HepG2 (cell line): Measurements from ENCODE around the gene EPB41L2. TPM values are rescaled to one million over a fixed set of nuclear protein-coding genes. Genes with fewer than 3 reads are reported as not detected.

Source experiments
- ATAC-seq: fragments of 200-7000 bp; cut with Tn5 transposase; 3 replicates; pipeline ENCODE4 v1.9.1; 2020; ENCODE audit warnings: mild to moderate bottlenecking, moderate library complexity
- BruUV-seq: library from RNA; stranded (reverse); fragments of 400-500 nt; replicated peaks from 2 replicates; lab custom pipeline; 2021; lab: Mats Ljungman, UMichigan
- CTCF ChIA-PET: fragments of 300-600 bp; formaldehyde crosslinking; extraction: SDS; loops from one replicate; lab custom pipeline; 2021; ENCODE audit warnings: low total read pairs, inconsistent platforms, low intra/inter-chr PET ratio; lab: Yijun Ruan, JAX
- POLR2A ChIA-PET: fragments of 350-600 bp; sonication (Branson Sonifier 250); formaldehyde crosslinking; loops from one replicate; lab custom pipeline; 2020; ENCODE audit warnings: antibody characterized with exemption, inconsistent platforms; lab: Yijun Ruan, JAX
- DNase-seq: peaks from one replicate; pipeline ENCODE4 v3.0.0-alpha.2; 2015; ENCODE audit warnings: low spot score
- FAIRE-seq: peaks from 3 replicates; lab custom pipeline; 2011; peaks lifted over from hg19 to GRCh38; lab: Jason Lieb, UNC
- H2AFZ ChIP-seq: one replicate; pipeline ENCODE4 v1.6.1; 2011; ENCODE audit warnings: low read length, inconsistent platforms
- H3K27ac ChIP-seq: fragments of 300-600 bp; 3 replicates; pipeline ENCODE4 v1.8.0; 2011; ENCODE audit warnings: mixed run types, mild to moderate bottlenecking, mixed read lengths, low read length, inconsistent platforms; ENCODE audit not compliant: insufficient read depth; ENCODE audit errors: extremely low read length
- H3K27me3 ChIP-seq, 2 experiments: fragments of 200-600 bp in 1 of 2; 2 replicates in 1 of 2; 3 replicates in 1 of 2; pipeline versions ENCODE4 v1.6.0 to v1.8.0; 2011; ENCODE audit warnings: low read length in 2 of 2, mild to moderate bottlenecking in 2 of 2, moderate library complexity in 2 of 2, inconsistent platforms in 1 of 2; ENCODE audit not compliant: insufficient read depth in 2 of 2, control insufficient read depth in 1 of 2
- H3K36me3 ChIP-seq, 2 experiments: fragments of 200-600 bp in 1 of 2; replicated peaks in 1 of 2; 2 replicates in 1 of 2; 3 replicates in 1 of 2; pipeline versions ENCODE4 v1.5.1 to v1.8.0; 2011; ENCODE audit warnings: low read length in 2 of 2, inconsistent platforms in 1 of 2; ENCODE audit not compliant: insufficient read depth in 2 of 2, control insufficient read depth in 1 of 2
- H3K4me1 ChIP-seq: 2 replicates; pipeline ENCODE4 v1.5.1; 2012; ENCODE audit warnings: low read length, inconsistent platforms; ENCODE audit not compliant: insufficient read depth
- H3K4me2 ChIP-seq: 2 replicates; pipeline ENCODE4 v1.6.0; 2011; ENCODE audit warnings: low read depth, low read length, inconsistent platforms
- H3K4me3 ChIP-seq, 3 experiments: fragments of 200-600 bp in 1 of 3; sonication (generic), shearing (Covaris generic) in 1 of 3; replicated peaks in 1 of 3; 2 replicates each; pipeline ENCODE4 v1.5.1; 2011 to 2016; ENCODE audit warnings: low read length in 3 of 3, inconsistent platforms in 2 of 3, low read depth in 2 of 3, mild to moderate bottlenecking in 2 of 3, control low read depth in 1 of 3, mixed read lengths in 1 of 3; ENCODE audit not compliant: insufficient read depth in 1 of 3
- H3K79me2 ChIP-seq: one replicate; pipeline ENCODE4 v1.6.1; 2011; ENCODE audit warnings: low read length, inconsistent platforms; ENCODE audit not compliant: insufficient read depth
- H3K9ac ChIP-seq: 2 replicates; pipeline ENCODE4 v1.6.0; 2011; ENCODE audit warnings: mild to moderate bottlenecking, low read depth, low read length, inconsistent platforms; ENCODE audit not compliant: insufficient read depth
- H3K9me3 ChIP-seq: 2 replicates; pipeline ENCODE4 v1.5.1; 2012; ENCODE audit warnings: mild to moderate bottlenecking, low read length
- H4K20me1 ChIP-seq: 2 replicates; pipeline ENCODE4 v1.6.0; 2011; ENCODE audit warnings: inconsistent platforms, mild to moderate bottlenecking, low read length, moderate library complexity; ENCODE audit not compliant: insufficient read depth
- CCDC6 ChIP-seq: sonication (generic); formaldehyde crosslinking; IDR thresholded peaks from 2 replicates; pipeline ENCODE4 v1.8.1; 2022; ENCODE audit warnings: mild to moderate bottlenecking, missing genetic modification reagents, moderate library complexity
- HNF4A ChIP-seq: sonication (generic); formaldehyde crosslinking; IDR thresholded peaks from 2 replicates; pipeline ENCODE4 v1.4.0; 2020; ENCODE audit warnings: missing genetic modification reagents
- IRX3 ChIP-seq: sonication (generic); formaldehyde crosslinking; IDR thresholded peaks from 2 replicates; pipeline ENCODE4 v1.8.1; 2023; ENCODE audit warnings: mild to moderate bottlenecking, low read depth, missing genetic modification reagents, borderline replicate concordance
- MAFK ChIP-seq, 2 experiments: IDR thresholded peaks in 1 of 2; conservative IDR thresholded peaks in 1 of 2; 2 replicates each; pipeline ENCODE4 v1.6.1; 2011; ENCODE audit warnings: improper control_type of control experiment in 2 of 2, low read length in 2 of 2
- NFATC3 ChIP-seq: sonication (generic); formaldehyde crosslinking; IDR thresholded peaks from 2 replicates; pipeline ENCODE4 v1.5.1; 2020; ENCODE audit warnings: mild to moderate bottlenecking, missing genetic modification reagents
- SIN3A ChIP-seq: IDR thresholded peaks from 2 replicates; pipeline ENCODE4 v1.6.1; 2011; ENCODE audit warnings: low read depth, mild to moderate bottlenecking, control low read depth, low read length, borderline replicate concordance
- SMAD3 ChIP-seq: sonication (generic); formaldehyde crosslinking; IDR thresholded peaks from 2 replicates; pipeline ENCODE4 v1.4.0; 2020; ENCODE audit warnings: missing genetic modification reagents
- ZMYM4 ChIP-seq: sonication (generic); formaldehyde crosslinking; IDR thresholded peaks from 2 replicates; pipeline ENCODE4 v1.8.1; 2023; ENCODE audit warnings: mild to moderate bottlenecking, missing genetic modification reagents
- ZNF335 ChIP-seq: sonication (generic); formaldehyde crosslinking; IDR thresholded peaks from 2 replicates; pipeline ENCODE4 v1.4.0; 2020; ENCODE audit warnings: missing genetic modification reagents
- ZNF543 ChIP-seq: sonication (generic); formaldehyde crosslinking; IDR thresholded peaks from 2 replicates; pipeline ENCODE4 v1.4.0; 2020; ENCODE audit warnings: mild to moderate bottlenecking, missing genetic modification reagents
- ZNF589 ChIP-seq: sonication (generic); formaldehyde crosslinking; conservative IDR thresholded peaks from 2 replicates; pipeline ENCODE4 v1.8.0; 2022; ENCODE audit warnings: mild to moderate bottlenecking, moderate library complexity, missing genetic modification reagents
- WGBS: methylation state at CpG from one replicate; pipeline ENCODE4 v1.1.6; 2017; ENCODE audit warnings: low lambda C conversion rate; 5-methylcytosine and 5-hydroxymethylcytosine counted together
- in situ Hi-C: cut with HindIII; loops from 2 replicates; pipeline ENCODE4 v1.10.0; 2017; ENCODE audit warnings: low pct_unique_long_range_greater_than_20kb; ENCODE audit not compliant: extremely low pct_ligation_motif_present
- intact Hi-C: fragments of 100-400 bp; cut with micrococcal nuclease; formaldehyde crosslinking; loops from one replicate; pipeline ENCODE4 v1.10.0; 2022; ENCODE audit not compliant: unreplicated experiment
- polyA plus RNA-seq, 8 experiments: library from polyadenylated mRNA; depleted of rRNA in 3 of 8; stranded (reverse) in 7 of 8; unstranded in 1 of 8; fragments of >200 nt; fragmentation: Illumina TruSeq in 4 of 8; extraction: Trizol in 4 of 8; gene quantifications; 2 replicates each; pipeline versions ENCODE4 v1.2.1 to v1.2.3, GENCODE V29; 2011 to 2016; ENCODE audit warnings: low read depth in 4 of 8, missing spikeins in 1 of 8, mixed read lengths in 1 of 8; ENCODE audit not compliant: insufficient read depth in 1 of 8
- total RNA-seq, 5 experiments: library from RNA; depleted of rRNA; stranded (reverse); fragments of >200 nt; fragmentation: Illumina TruSeq; extraction: Trizol; gene quantifications; 2 replicates each; pipeline ENCODE4 v1.2.3, GENCODE V29; 2016; ENCODE audit warnings: low read depth in 1 of 5

The EPB41L2 gene
- total and polyA plus RNA-seq, 2 of the 13 experiments (the other 11 are each of a cell fraction or from before 2014, with no cell fraction given): 41.7 to 56.4 TPM

GRCh38 chr6:130947464-130947863, 115.6 kb downstream of the EPB41L2 start (continued):
- TF ChIP-seq HNF4A (CRISPR knock-in tag) (0 out of 2 replicates have a peak, but pooled peaks have one; percentile 13), ZNF543 (CRISPR knock-in tag) (no peak), ZMYM4 (CRISPR knock-in tag) (0 out of 2 replicates have a peak, but pooled peaks have one; percentile 38), MAFK (conservative IDR thresholded peaks at IDR 0.05 in 1 of 2, IDR thresholded peaks at IDR 0.05 in 1 of 2; ENCODE audit: low read length in 2 of 2) (peak in 1 of 2 experiments; percentile 29; a peak in 1 of 4 replicates), ZNF589 (CRISPR knock-in tag) (no peak), ZNF335 (CRISPR knock-in tag) (no peak)

DNA sequence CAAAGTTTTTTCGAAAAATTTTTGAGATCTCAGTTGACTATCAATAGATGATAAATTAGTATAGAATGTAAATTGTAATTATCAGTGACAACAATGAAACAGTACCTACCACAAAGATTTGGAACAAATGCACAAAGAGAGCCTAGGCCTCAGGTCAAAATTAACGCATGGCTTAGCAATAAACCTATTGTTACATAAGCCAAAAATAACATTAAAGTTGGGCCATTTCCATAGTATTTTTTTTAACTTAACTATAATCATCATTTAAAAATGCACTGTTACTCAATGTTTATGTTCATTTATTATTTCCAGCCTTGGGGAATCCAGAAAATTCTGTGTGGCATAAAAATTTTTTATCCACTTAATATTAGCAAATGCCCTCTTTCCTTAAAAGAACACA, 117.0 kb downstream of the EPB41L2 start:
- TF ChIP-seq SMAD3 (no peak), SIN3A (no peak), CCDC6 (CRISPR knock-in tag) (no peak), IRX3 (CRISPR knock-in tag) (no peak), NFATC3 (no peak)
- TF ChIP-seq, all 625 proteins: peak for 0
- ChIA-PET CTCF (no interaction called here), POLR2A (no interaction called here)
- no TSS peak for BruUV-seq
- WGBS: 81% methylated on average over 2 of the region's 2 CpGs
- peak overlapping the region; percentile 50 for H3K27ac ChIP-seq
- peaks cover 15% of the 10 kb centered on the region for H3K79me2 ChIP-seq
- no peak overlapping the region for H3K4me3 ChIP-seq
- H3K27me3 ChIP-seq: no peaks in the 10 kb centered on the region
- H3K4me2 ChIP-seq: no peak overlapping the region
- 0 out of 5 replicates have a peak, but pooled peaks cover 0 to 3% of the 10 kb centered on the region in 2 experiments for H3K36me3 ChIP-seq
- H3K4me1 ChIP-seq: peaks cover 54% of the 10 kb centered on the region
- ATAC-seq: no peak
- H4K20me1 ChIP-seq: no peaks in the 10 kb centered on the region
- in situ Hi-C loops: no loop called here
- DNase-seq: no peak
- intact Hi-C loops: no loop called here
- no peak for FAIRE-seq
- no peak overlapping the region for H2AFZ ChIP-seq
- no peak overlapping the region for H3K9ac ChIP-seq
- H3K9me3 ChIP-seq: no peaks in the 10 kb centered on the region
